B cell (primary cell): ENCODE measurements around the gene MRLN. TPM values are rescaled to one million over a fixed set of nuclear protein-coding genes. Genes with fewer than 3 reads are reported as not detected.

Source experiments
- ATAC-seq: fragments of 200-7000 bp; cut with Tn5 transposase; one replicate; pipeline ENCODE4 v1.10.0; 2021; ENCODE audit warnings: low read depth, mild to moderate bottlenecking, moderate number of reproducible peaks, moderate library complexity
- CTCF ChIA-PET: fragments of 350-600 bp; sonication (Branson Sonifier 250); formaldehyde crosslinking; loops from one replicate; lab custom pipeline; 2021; ENCODE audit warnings: antibody characterized with exemption, inconsistent platforms; lab: Charles Lee
- POLR2A ChIA-PET: fragments of 350-600 bp; sonication (Branson Sonifier 250); formaldehyde crosslinking; loops from one replicate; lab custom pipeline; 2021; ENCODE audit warnings: antibody characterized with exemption; lab: Charles Lee
- DNase-seq: peaks from one replicate; pipeline ENCODE4 v3.0.0; 2013
- H2AFZ ChIP-seq: 2 replicates; pipeline ENCODE4 v1.6.1; 2012; ENCODE audit warnings: mild to moderate bottlenecking, low read depth, low read length; ENCODE audit not compliant: insufficient read depth, poor library complexity, severe bottlenecking
- H3K27ac ChIP-seq, 2 donors: 1 replicate in 1 of 2; 2 replicates in 1 of 2; pipeline ENCODE4 v1.5.1; 2012 to 2013; ENCODE audit warnings: low read length in 2 of 2, mild to moderate bottlenecking in 2 of 2, moderate library complexity in 1 of 2
- H3K27me3 ChIP-seq, 4 experiments: fragments of 200-600 bp in 1 of 4; sonication (generic) in 1 of 4; replicated peaks in 1 of 4; 1 replicate in 2 of 4; 2 replicates in 2 of 4; pipeline versions ENCODE4 v1.6.1 to v1.7.0; 2013 to 2016; ENCODE audit warnings: low read length in 3 of 4, mild to moderate bottlenecking in 2 of 4, mixed read lengths in 1 of 4, moderate library complexity in 1 of 4; ENCODE audit not compliant: insufficient read depth in 4 of 4, control insufficient read depth in 3 of 4; ENCODE audit errors: control extremely low read depth in 1 of 4
- H3K36me3 ChIP-seq, 2 experiments: replicated peaks in 1 of 2; 1 replicate in 1 of 2; 2 replicates in 1 of 2; pipeline versions ENCODE4 v1.6.1 to v1.7.1; 2013; ENCODE audit warnings: low read length in 1 of 2; ENCODE audit not compliant: insufficient read depth in 2 of 2, control insufficient read depth in 1 of 2; ENCODE audit errors: control extremely low read depth in 1 of 2, extremely low read depth in 1 of 2
- H3K4me1 ChIP-seq, 2 donors: fragments of 200-600 bp in 1 of 2; sonication (generic) in 1 of 2; 1 replicate in 1 of 2; 2 replicates in 1 of 2; pipeline versions ENCODE4 v1.5.1 to v1.6.1; 2013 to 2017; ENCODE audit warnings: low read length in 2 of 2; ENCODE audit not compliant: control insufficient read depth in 2 of 2, insufficient read depth in 2 of 2
- H3K4me2 ChIP-seq: replicated peaks from 2 replicates; pipeline ENCODE3; 2012; ENCODE audit warnings: mild to moderate bottlenecking, low read depth, low read length; ENCODE audit not compliant: poor library complexity, severe bottlenecking
- H3K4me3 ChIP-seq, 5 experiments: fragments of 200-600 bp in 1 of 5; sonication (generic) in 1 of 5; 1 replicate in 3 of 5; 2 replicates in 2 of 5; pipeline versions ENCODE4 v1.5.1 to v1.7.0; 2011 to 2016; ENCODE audit warnings: low read length in 4 of 5, mild to moderate bottlenecking in 4 of 5, low read depth in 2 of 5, control low read depth in 1 of 5, moderate library complexity in 1 of 5; ENCODE audit not compliant: insufficient read depth in 1 of 5; ENCODE audit errors: control extremely low read depth in 1 of 5, extremely low read depth in 1 of 5
- H3K79me2 ChIP-seq: fragments of 200-600 bp; sonication (generic); one replicate; pipeline ENCODE4 v1.6.0; 2016; ENCODE audit warnings: low read length; ENCODE audit not compliant: control insufficient read depth, insufficient read depth
- H3K9ac ChIP-seq: fragments of 200-600 bp; sonication (generic); 2 replicates; pipeline ENCODE4 v1.6.1; 2017; ENCODE audit warnings: mild to moderate bottlenecking, low read length, moderate library complexity
- H3K9me3 ChIP-seq, 3 donors: one replicate each; pipeline versions ENCODE4 v1.6.1 to v1.7.1; 2013; ENCODE audit warnings: low read length in 2 of 3; ENCODE audit not compliant: control insufficient read depth in 2 of 3, insufficient read depth in 1 of 3; ENCODE audit errors: control extremely low read depth in 1 of 3
- H4K20me1 ChIP-seq: 2 replicates; pipeline ENCODE4 v1.6.0; 2012; ENCODE audit warnings: mild to moderate bottlenecking, low read length; ENCODE audit not compliant: insufficient read depth, control insufficient read depth, poor library complexity, severe bottlenecking
- H3K27ac Mint-ChIP-seq: one replicate; pipeline ENCODE4 v1.8.0; 2021; ENCODE audit warnings: mixed read lengths
- H3K27me3 Mint-ChIP-seq: one replicate; pipeline ENCODE4 v1.8.0; 2021; ENCODE audit warnings: mixed read lengths
- H3K4me1 Mint-ChIP-seq: one replicate; pipeline ENCODE4 v1.8.0; 2021; ENCODE audit warnings: mixed read lengths
- H3K4me3 Mint-ChIP-seq: one replicate; pipeline ENCODE4 v1.8.0; 2021; ENCODE audit warnings: mixed read lengths
- H3K9me3 Mint-ChIP-seq: one replicate; pipeline ENCODE4 v1.8.0; 2022; ENCODE audit warnings: mixed read lengths; ENCODE audit not compliant: insufficient read depth
- CTCF ChIP-seq: fragments of 200-600 bp; IDR thresholded peaks from one replicate; pipeline ENCODE4 v1.8.0; 2022; ENCODE audit warnings: antibody characterized with exemption, mild to moderate bottlenecking
- EZH2 ChIP-seq: IDR thresholded peaks from 2 replicates; pipeline ENCODE4 v1.6.1; 2012; ENCODE audit warnings: borderline replicate concordance, low read depth, mild to moderate bottlenecking, moderate library complexity, low read length; ENCODE audit not compliant: insufficient read depth, poor library complexity, severe bottlenecking
- WGBS: methylation state at CpG from one replicate; pipeline ENCODE4 v1.1.5; 2013; ENCODE audit warnings: missing lambda C conversion rate; ENCODE audit not compliant: insufficient coverage; 5-methylcytosine and 5-hydroxymethylcytosine counted together
- intact Hi-C: fragments of 100-400 bp; cut with micrococcal nuclease; formaldehyde crosslinking; loops from one replicate; pipeline ENCODE4 v1.10.0; 2022
- polyA plus RNA-seq: library from polyadenylated mRNA; depleted of rRNA; stranded (reverse); fragments of >200 nt; gene quantifications from 2 replicates; pipeline ENCODE4 v1.2.3, GENCODE V29; 2012
- total RNA-seq, 2 donors: library from RNA; stranded (reverse); fragments of 120-200 nt in 1 of 2; gene quantifications; 1 replicate in 1 of 2; 2 replicates in 1 of 2; pipeline versions ENCODE4 v1.2.3 to v1.2.4, GENCODE V29; 2013 to 2022

The MRLN gene
- total and polyA plus RNA-seq, 2 donors (not counting 1 experiment from before 2014, with no cell fraction given), result not detected

- no peak overlapping the region for H3K27ac ChIP-seq
- intact Hi-C loops, result no loop called here
- ChIA-PET CTCF (no interaction called here), POLR2A (no interaction called here)
- no peak overlapping the region for H3K4me3 Mint-ChIP-seq
- no peak overlapping the region for H3K4me2 ChIP-seq
- DNase-seq (no peak), ATAC-seq (no peak)
- no peak overlapping the region for H3K27ac Mint-ChIP-seq
- H3K9me3 ChIP-seq, result peaks cover 0 to 5% (median 4%) of the 10 kb centered on the region in 3 donors
- no peaks in the 10 kb centered on the region for H3K36me3 ChIP-seq
- H3K4me1 Mint-ChIP-seq, result no peaks in the 10 kb centered on the region
- no peaks in the 10 kb centered on the region for H3K79me2 ChIP-seq
- no peaks in the 10 kb centered on the region for H3K27me3 ChIP-seq
- H2AFZ ChIP-seq, result no peak overlapping the region
- peaks cover 5% of the 10 kb centered on the region for H3K9me3 Mint-ChIP-seq
- H4K20me1 ChIP-seq, result no peaks in the 10 kb centered on the region
- H3K9ac ChIP-seq, result no peak overlapping the region
- WGBS, result no CpG with 5 or more reads among the region's 2 CpGs
- no peak overlapping the region for H3K4me3 ChIP-seq
- H3K27me3 Mint-ChIP-seq, result peaks cover 24% of the 10 kb centered on the region
- H3K4me1 ChIP-seq, result no peaks in the 10 kb centered on the region
- no peak for TF ChIP-seq CTCF
- no peak for TF ChIP-seq EZH2
Observed at GRCh38 chr10:59718257-59718656, 35.0 kb downstream of the MRLN start.

GRCh38 chr10:59713196-59713821 lies 39.9 kb downstream of the MRLN start:
- no peak for TF ChIP-seq CTCF
- no peak for TF ChIP-seq EZH2
- no peaks in the 10 kb centered on the region for H3K79me2 ChIP-seq
- Mint-ChIP-seq H3K9me3 (no peaks in the 10 kb centered on the region), H3K27me3 (peaks cover 33% of the 10 kb centered on the region), H3K4me3 (no peak overlapping the region), H3K4me1 (peaks cover 8% of the 10 kb centered on the region), H3K27ac (no peak overlapping the region)
- H3K36me3 ChIP-seq, result no peaks in the 10 kb centered on the region
- no peak overlapping the region for H3K27ac ChIP-seq
- DNase-seq (no peak), ATAC-seq (no peak)
- ChIA-PET POLR2A (no interaction called here), CTCF (no interaction called here)
- H4K20me1 ChIP-seq, result no peaks in the 10 kb centered on the region
- H3K4me3 ChIP-seq, result no peak overlapping the region
- WGBS, result 84% methylated on average over 5 of the region's 7 CpGs
- H3K4me2 ChIP-seq, result no peak overlapping the region
- H3K27me3 ChIP-seq, result peaks cover 0 to 12% (median 4%) of the 10 kb centered on the region in 4 experiments
- no peaks in the 10 kb centered on the region for H3K9me3 ChIP-seq
- peaks cover 15% of the 10 kb centered on the region in 2 donors for H3K4me1 ChIP-seq
- intact Hi-C loops, result no loop called here
- H2AFZ ChIP-seq, result no peak overlapping the region
- no peak overlapping the region for H3K9ac ChIP-seq
